GM19455 (cell line): ENCODE data around the gene DCAF12L2.
"Not testable (repeated sequence)": the region's sequence is repeated elsewhere in the genome, so short reads cannot be mapped to it uniquely, and the experiment has no call there.

Experiments
- ATAC-seq: cut with Tn5 transposase; IDR thresholded peaks from one replicate; pipeline ENCODE4 v1.9.1; 2021; ENCODE audit not compliant: unreplicated experiment

The DCAF12L2 gene

DNA sequence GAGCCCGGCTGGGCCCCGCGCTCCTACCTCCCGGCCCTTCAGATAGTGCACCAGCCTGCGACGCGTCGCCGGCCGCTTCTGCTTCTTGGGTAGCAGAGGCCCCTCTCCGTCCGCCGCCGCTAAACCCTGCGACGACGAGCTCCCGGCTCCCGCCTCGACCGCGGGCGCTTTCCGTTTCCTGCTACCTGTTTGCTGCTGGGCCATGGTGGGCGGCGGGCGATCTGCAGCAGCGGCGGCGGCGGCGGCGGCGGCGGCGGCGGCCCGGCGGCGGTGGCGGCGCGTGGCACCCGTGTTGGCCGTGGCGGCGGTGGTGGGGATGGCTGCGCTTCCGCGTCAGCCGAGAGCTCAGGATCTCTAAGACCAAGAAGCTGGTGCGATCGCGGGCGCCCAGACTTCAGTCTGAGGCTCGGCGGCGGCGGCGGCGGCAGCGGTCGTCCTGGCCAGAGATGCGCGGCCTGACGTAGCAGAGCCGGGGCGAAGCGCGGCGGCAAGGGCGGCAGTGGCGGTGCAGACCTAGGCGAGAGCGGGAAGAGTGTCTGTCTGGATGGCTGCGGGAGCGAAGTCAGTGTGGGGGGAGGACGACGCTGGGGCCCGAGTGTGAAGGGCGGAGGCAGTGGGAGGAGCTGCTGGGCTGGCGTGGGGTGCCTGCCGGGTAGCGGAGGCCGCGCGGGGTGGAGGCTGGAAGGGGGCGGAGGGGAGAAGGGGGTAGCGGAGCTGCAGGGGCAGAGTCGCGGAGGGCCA is at the start of gene DCAF12L2:
DCAF12L2 (minus strand) TSS at position 569 of the 741 bp plus-strand sequence; CDS start at position 204, 365 bp downstream.
- ATAC-seq = no peak

DNA sequence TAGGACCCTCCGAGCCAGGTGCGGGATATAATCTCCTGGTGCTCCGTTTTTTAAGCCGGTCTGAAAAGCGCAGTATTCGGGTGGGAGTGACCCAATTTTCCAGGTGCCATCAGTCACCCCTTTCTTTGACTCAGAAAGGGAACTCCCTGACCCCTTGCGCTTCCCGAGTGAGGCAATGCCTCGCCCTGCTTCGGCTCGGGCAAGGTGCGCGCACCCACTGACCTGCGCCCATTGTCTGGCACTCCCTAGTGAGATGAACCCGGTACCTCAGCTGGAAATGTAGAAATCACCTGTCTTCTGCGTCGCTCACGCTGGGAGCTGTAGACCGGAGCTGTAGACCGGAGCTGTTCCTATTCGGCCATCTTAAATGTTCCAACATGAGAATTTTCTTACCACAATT is 24.8 kb upstream of the DCAF12L2 start:
- ATAC-seq = not testable (repeated sequence)

DNA sequence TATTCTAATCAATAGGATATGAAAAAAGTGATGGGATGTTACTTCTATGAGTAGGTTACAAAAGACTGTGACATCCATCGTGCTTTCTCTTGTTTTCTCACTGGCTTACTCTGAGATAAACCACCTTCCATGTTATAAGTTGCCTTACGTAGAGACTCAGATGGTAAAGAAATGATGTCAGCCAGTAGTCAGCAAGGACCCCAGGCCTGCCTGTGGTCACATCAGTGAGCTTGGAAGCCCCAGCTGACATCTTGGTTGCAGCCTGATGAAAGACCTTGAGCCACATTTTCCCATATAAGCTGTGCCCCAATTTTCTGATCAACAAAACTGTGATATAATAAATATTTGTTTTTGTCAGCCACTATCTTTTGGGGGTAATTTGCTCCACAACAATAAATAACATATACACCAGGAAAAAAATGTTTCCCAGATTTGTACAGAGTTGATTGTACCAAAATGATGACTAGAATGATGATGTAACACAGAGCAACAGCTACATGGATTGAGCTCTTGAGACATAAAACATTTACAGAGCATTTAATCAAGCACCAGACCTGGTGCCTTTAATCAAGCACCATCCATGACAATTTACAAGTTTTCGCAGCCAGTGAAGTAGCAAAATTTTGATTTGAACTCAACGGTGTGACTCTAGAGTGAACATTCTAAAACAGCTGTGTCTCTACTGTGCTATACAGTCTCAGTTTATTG is 11.2 kb upstream of the DCAF12L2 start:
- ATAC-seq = no peak

DNA sequence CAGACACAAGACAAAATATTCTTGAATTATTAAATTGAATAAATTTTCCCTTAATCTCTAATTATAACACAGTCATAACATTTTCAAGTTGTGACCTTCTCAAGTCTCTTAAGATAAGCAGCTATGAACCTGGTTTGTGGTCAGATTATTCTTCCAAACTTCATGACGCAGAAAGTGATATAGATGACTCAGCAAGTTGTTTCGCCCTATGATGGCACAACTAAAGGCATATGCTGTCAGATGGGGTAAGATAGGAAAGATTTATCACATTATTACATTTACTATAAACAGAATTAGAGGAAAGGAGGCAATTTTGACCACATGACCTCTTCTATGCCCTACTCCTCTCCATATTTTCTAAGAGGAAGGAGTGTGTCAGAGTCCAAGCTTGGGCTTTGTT is 4.6 kb upstream of the DCAF12L2 start:
- ATAC-seq = no peak

- no peak for ATAC-seq
Observed at GRCh38 chrX:126167560-126167959, 1.5 kb upstream of the DCAF12L2 start.

DNA sequence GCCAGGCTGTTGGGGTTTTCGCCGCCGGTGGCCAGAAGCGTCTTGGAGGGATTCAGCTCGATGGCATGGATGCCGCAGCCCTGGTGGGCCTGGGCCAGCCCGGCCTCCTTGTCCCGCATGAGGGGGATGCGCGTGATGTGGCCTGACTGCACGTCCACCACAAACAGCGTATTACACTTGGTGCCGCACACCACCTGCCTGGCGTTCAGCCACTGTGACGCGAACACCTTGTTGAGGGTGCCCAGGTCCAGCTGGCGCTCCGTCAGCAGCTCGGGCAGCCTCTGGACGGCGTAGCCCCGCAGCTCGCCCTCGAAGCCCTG is 728 bp downstream of the DCAF12L2 start:
- no peak for ATAC-seq

DNA sequence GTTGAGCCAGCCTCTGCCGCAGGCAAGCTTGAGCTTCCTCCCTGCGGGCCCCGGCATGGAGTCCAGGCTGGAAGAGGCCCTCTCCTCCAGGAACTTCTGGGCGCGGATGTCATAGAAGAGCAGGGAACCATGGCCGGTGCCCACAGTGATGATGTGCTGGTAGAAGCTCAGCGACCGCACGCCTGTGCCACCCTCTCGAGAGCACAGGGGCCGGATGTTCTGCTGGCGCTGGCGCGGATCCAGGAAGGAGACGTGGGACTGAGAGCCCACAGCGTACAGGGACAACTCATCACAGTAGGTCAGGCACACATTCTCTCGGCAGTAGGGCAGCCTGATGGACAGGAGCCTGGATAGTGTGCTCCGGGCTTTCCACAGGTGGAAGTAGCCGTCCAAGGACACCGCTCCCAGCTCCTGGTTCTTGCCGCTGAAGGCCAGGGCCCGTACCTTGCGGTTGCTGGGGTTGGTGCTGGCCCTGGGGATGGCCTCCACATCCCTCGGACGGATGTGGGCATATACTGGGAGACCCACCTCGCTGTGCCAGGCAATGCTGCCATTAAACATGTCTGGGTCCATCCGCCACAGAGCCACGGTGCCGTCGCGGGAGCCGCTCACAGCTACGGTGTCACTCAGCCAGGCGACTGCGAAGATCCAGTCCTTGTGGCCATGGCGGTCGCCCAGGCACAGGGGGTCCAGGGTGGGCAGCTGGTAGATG is 1.2 kb downstream of the DCAF12L2 start:
- no peak for ATAC-seq

GRCh38 chrX:126164226-126164625 is 1.9 kb downstream of the DCAF12L2 start:
- ATAC-seq = no peak

DNA sequence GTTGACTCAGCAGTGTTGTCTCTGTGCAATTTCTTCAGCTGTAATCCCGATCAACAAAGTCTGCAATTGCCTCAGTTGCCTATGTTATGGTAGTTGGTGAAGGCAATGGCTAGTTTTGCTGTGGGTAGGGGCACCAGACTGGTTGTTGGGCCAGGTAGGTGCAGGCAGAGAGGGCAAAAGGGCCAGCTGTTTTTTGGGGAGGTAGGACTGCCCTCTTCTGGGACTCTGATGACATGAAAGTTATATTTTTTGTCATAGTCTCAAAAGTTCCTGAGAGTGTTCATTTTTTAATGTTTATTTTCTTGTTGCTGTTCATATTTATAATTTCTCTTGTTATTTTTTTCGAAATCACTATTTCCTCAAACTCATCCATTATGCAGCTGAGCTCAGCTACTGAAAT is 25.1 kb downstream of the DCAF12L2 start:
- no peak for ATAC-seq

GRCh38 chrX:126137899-126138298 is 28.2 kb downstream of the DCAF12L2 start:
- ATAC-seq = no peak

DNA sequence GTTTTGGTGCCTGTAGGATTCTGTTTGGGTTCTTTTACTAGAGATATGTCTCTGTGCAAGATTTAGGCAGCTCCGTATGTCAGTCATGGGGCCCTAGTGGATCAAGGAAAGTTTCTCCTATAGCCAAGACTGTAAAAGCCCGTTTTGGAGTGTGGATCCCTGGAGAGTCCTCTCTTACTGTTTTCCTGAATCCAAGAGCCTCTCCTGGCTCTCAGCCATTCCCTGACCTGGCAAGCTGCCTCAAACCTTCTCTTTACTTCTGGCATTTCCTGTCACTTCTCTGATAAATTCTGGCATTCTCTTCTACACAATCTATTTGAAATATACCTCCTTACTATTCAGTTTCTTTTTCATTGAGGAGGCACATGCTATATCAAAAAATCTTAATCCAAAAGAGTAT is 41.4 kb downstream of the DCAF12L2 start:
- no peak for ATAC-seq
